Ovary (tissue), 3 donors: ENCODE results near the gene CPLX3.

Experiments
- CTCF ChIP-seq, 3 donors: fragments of 450-650 bp in 2 of 3; fragments of 200-600 bp in 1 of 3; IDR thresholded peaks; one replicate each; pipeline versions ENCODE4 v1.5.1 to v1.8.0; 2016 to 2022; ENCODE audit warnings: antibody characterized with exemption in 3 of 3, mild to moderate bottlenecking in 1 of 3
- EP300 ChIP-seq: sonication (generic); formaldehyde crosslinking; IDR thresholded peaks from one replicate; pipeline ENCODE4 v1.6.1; 2017; ENCODE audit warnings: antibody characterized with exemption
- POLR2A ChIP-seq: fragments of 450-650 bp; IDR thresholded peaks from one replicate; pipeline ENCODE4 v1.6.1; 2017; ENCODE audit warnings: antibody characterized with exemption, mild to moderate bottlenecking, moderate library complexity
- donor health status: DM: no; HTN: no; CAD: no.

DNA sequence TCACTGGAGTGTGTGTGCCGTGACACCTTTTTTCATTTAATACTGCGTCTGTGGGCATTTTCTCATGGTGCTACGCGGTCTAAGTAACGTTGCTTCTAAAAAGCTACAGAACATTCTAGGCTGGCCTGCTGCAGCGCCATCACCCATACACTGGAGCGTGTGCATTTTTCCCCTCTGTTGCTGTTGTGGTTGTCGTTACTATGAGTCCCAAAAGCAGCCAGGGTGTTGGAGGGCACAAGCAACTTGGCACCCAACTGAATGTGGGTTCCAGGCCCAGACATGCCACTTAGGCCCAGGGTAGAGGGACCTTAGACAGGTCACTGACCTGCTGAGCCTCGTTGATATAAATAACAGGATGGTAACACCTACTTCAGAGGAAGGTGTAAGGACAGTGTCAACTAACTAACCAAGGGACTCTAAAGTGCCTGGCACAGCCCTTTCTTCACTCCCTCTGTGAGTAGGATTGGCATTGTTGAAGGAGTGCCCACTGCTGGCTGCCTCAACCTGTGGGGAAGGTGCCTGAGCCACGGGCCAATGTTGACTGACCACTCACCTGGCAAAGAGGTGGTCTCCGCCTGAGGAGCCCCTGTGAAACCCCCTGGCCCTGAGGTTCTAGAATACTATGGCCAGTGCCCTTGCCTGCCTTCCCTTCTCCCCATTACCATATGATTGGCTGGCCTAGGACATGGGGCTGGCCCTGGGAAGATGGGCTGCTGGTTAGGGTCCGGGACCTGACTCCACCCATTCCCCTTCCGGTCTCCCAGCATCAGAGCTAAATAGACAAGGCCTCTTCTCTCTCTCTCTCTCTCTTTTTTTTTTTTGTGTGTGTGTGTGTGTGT is 41.0 kb upstream of the CPLX3 start:
- no peak for TF ChIP-seq CTCF (IDR thresholded peaks at IDR 0.05)
- no peak for TF ChIP-seq POLR2A
- TF ChIP-seq EP300, result no peak
